NB4 (cell line): ENCODE measurements around the gene RELL1.

Experiments
- CTCF ChIP-seq: IDR thresholded peaks from one replicate; pipeline ENCODE4 v1.5.1; 2012; ENCODE audit warnings: low read depth, low read length
- MAX ChIP-seq: IDR thresholded peaks from 2 replicates; pipeline ENCODE4 v1.6.1; 2011; ENCODE audit warnings: low read depth, low read length
- MYC ChIP-seq: IDR thresholded peaks from 2 replicates; pipeline ENCODE4 v1.6.1; 2011; ENCODE audit warnings: low read depth, low read length
- POLR2A ChIP-seq: IDR thresholded peaks from 2 replicates; pipeline ENCODE4 v1.6.1; 2011; ENCODE audit warnings: mild to moderate bottlenecking; ENCODE audit not compliant: insufficient read length; ENCODE audit errors: extremely low read depth

GRCh38 chr4:37710491-37710890 is 24.3 kb upstream of the RELL1 start:
- TF ChIP-seq CTCF (no peak), POLR2A (no peak), MAX (no peak), MYC (no peak)
